Measurements from ENCODE around the gene SETD3. TPM values are rescaled to one million over a fixed set of nuclear protein-coding genes. Genes with fewer than 3 reads are reported as not detected.
A peak's percentile ranks its signal among the peaks of the same experiment; 100 is the strongest.

The SETD3 gene
- total and polyA plus RNA-seq, 2 donors (not counting 1 experiment from before 2014, with no cell fraction given), result 30.9 to 38.3 TPM

DNA sequence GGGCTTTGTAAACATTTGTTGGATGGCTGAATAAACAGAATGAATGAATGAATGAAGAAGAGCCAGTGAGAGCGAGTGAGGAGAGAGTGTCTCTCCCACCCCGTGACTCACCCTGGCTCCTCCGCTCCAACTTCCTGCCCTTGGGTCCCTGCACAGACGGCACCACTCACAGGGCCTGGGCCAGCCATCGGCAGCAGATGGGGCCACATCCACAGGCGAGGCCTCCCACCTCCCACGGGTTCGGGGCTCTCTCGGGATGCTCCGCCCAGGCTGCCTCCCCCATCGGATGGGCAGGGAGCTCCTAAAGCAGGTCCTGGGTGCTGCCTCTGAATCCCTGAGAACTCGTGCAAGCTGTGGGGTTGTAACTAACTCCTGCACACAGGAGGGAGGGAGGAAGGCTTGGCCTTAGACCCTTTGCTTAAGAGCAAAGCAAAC is 41.8 kb upstream of the SETD3 start:
- H3K9me3 ChIP-seq (ENCODE audit: control insufficient read depth, insufficient read depth, low read depth, low read length), result no peaks in the 10 kb centered on the region
- H3K4me3 ChIP-seq (replicated peaks in 1 of 4; ENCODE audit: control extremely low read depth in 1 of 4, insufficient read depth in 1 of 4, low read depth in 3 of 4, low read length in 4 of 4), result no peak overlapping the region
- H2AFZ ChIP-seq (ENCODE audit: low read length), result peak overlapping the region; percentile 8
- H3K27ac ChIP-seq (ENCODE audit: insufficient read depth, low read length), result peak overlapping the region; percentile 59
- no peaks in the 10 kb centered on the region for H3K36me3 ChIP-seq (ENCODE audit: control insufficient read depth, insufficient read depth, low read length)
- peaks cover 12% of the 10 kb centered on the region for H3K4me1 ChIP-seq (ENCODE audit: control insufficient read depth, extremely low read depth, insufficient read depth, low read length)
- TF ChIP-seq EZH2 (IDR thresholded peaks at IDR 0.05; ENCODE audit: low read length, missing control alignments) (no peak), CTCF (conservative IDR thresholded peaks at IDR 0.05 in 1 of 2, IDR thresholded peaks at IDR 0.05 in 1 of 2; ENCODE audit: low read depth in 1 of 2, low read length in 2 of 2) (no peak)
- peak overlapping the region; percentile 54 for H3K4me2 ChIP-seq (ENCODE audit: extremely low read depth, insufficient read depth, low read length)
- H4K20me1 ChIP-seq (ENCODE audit: control insufficient read depth, extremely low read depth, insufficient read depth, low read length), result no peaks in the 10 kb centered on the region
- no peak overlapping the region for H3K9ac ChIP-seq (ENCODE audit: insufficient read depth, low read length)
- peak; percentile 52 to 77 for DNase-seq (ENCODE audit: low read depth in 2 of 2)
- H3K27me3 ChIP-seq (ENCODE audit: control insufficient read depth, insufficient read depth, low read length), result no peaks in the 10 kb centered on the region
- H3K79me2 ChIP-seq (ENCODE audit: control insufficient read depth, insufficient read depth, low read length), result no peaks in the 10 kb centered on the region

DNA sequence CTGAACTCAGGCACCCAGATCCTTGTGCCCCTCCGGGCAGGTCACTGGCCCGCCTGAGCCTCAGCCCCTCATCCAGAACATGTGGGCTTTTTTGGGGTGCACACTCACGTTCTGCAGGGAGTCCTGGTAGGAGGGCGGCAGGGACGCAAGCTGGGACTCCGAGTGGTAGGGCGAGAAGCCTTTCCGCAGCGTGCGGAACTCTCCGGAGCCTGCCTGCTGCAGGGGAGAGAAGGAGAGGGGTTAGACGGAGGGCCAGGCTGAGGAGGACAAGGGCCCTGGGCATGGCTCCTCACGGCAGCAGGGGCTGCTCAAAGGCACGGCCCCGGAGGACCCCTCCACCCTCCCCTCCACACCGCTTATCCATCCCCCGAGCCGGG is 41.4 kb upstream of the SETD3 start:
- no peak for TF ChIP-seq CTCF (conservative IDR thresholded peaks at IDR 0.05 in 1 of 2, IDR thresholded peaks at IDR 0.05 in 1 of 2; ENCODE audit: low read depth in 1 of 2, low read length in 2 of 2)
- no peak for TF ChIP-seq EZH2 (IDR thresholded peaks at IDR 0.05; ENCODE audit: low read length, missing control alignments)
- Histone ChIP-seq H3K36me3 (ENCODE audit: control insufficient read depth, insufficient read depth, low read length) (no peaks in the 10 kb centered on the region), H3K4me3 (replicated peaks in 1 of 4; ENCODE audit: control extremely low read depth in 1 of 4, insufficient read depth in 1 of 4, low read depth in 3 of 4, low read length in 4 of 4) (no peak overlapping the region), H2AFZ (ENCODE audit: low read length) (no peak overlapping the region), H3K9ac (ENCODE audit: insufficient read depth, low read length) (no peak overlapping the region), H3K4me1 (ENCODE audit: control insufficient read depth, extremely low read depth, insufficient read depth, low read length) (peaks cover 12% of the 10 kb centered on the region), H3K27ac (ENCODE audit: insufficient read depth, low read length) (no peak overlapping the region), H4K20me1 (ENCODE audit: control insufficient read depth, extremely low read depth, insufficient read depth, low read length) (no peaks in the 10 kb centered on the region), H3K9me3 (ENCODE audit: control insufficient read depth, insufficient read depth, low read depth, low read length) (no peaks in the 10 kb centered on the region), H3K4me2 (ENCODE audit: extremely low read depth, insufficient read depth, low read length) (peak overlapping the region; percentile 54), H3K79me2 (ENCODE audit: control insufficient read depth, insufficient read depth, low read length) (no peaks in the 10 kb centered on the region), H3K27me3 (ENCODE audit: control insufficient read depth, insufficient read depth, low read length) (no peaks in the 10 kb centered on the region)
- DNase-seq (ENCODE audit: low read depth in 2 of 2), result no peak

- Histone ChIP-seq H2AFZ (ENCODE audit: low read length) (no peak overlapping the region), H3K36me3 (ENCODE audit: control insufficient read depth, insufficient read depth, low read length) (no peaks in the 10 kb centered on the region), H3K9me3 (ENCODE audit: control insufficient read depth, insufficient read depth, low read depth, low read length) (no peaks in the 10 kb centered on the region), H3K4me2 (ENCODE audit: extremely low read depth, insufficient read depth, low read length) (no peak overlapping the region), H3K4me3 (replicated peaks in 1 of 4; ENCODE audit: control extremely low read depth in 1 of 4, insufficient read depth in 1 of 4, low read depth in 3 of 4, low read length in 4 of 4) (no peak overlapping the region), H3K4me1 (ENCODE audit: control insufficient read depth, extremely low read depth, insufficient read depth, low read length) (peaks cover 12% of the 10 kb centered on the region), H3K9ac (ENCODE audit: insufficient read depth, low read length) (no peak overlapping the region), H3K27ac (ENCODE audit: insufficient read depth, low read length) (no peak overlapping the region), H3K79me2 (ENCODE audit: control insufficient read depth, insufficient read depth, low read length) (no peaks in the 10 kb centered on the region), H4K20me1 (ENCODE audit: control insufficient read depth, extremely low read depth, insufficient read depth, low read length) (no peaks in the 10 kb centered on the region), H3K27me3 (ENCODE audit: control insufficient read depth, insufficient read depth, low read length) (no peaks in the 10 kb centered on the region)
- DNase-seq (ENCODE audit: low read depth in 2 of 2), result no peak
- TF ChIP-seq CTCF (conservative IDR thresholded peaks at IDR 0.05 in 1 of 2, IDR thresholded peaks at IDR 0.05 in 1 of 2; ENCODE audit: low read depth in 1 of 2, low read length in 2 of 2), result no peak
- no peak for TF ChIP-seq EZH2 (IDR thresholded peaks at IDR 0.05; ENCODE audit: low read length, missing control alignments)
These were observed 40.7 kb upstream of the SETD3 start for GRCh38 chr14:99521176-99522024.
